ENCODE results near the gene ALX3. TPM values are rescaled to one million over a fixed set of nuclear protein-coding genes. Genes with fewer than 3 reads are reported as not detected.
"Not testable (repeated sequence)": the region's sequence is repeated elsewhere in the genome, so short reads cannot be mapped to it uniquely, and the experiment has no call there.

ALX3 gene
- polyA plus RNA-seq, 1 donor (not counting 4 experiments of a cell fraction or from before 2014, with no cell fraction given), result not detected

GRCh38 chr1:110033421-110033820 is 37.1 kb downstream of the ALX3 start:
- peaks cover 15% of the 10 kb centered on the region for H3K4me1 ChIP-seq (ENCODE audit: control insufficient read depth, extremely low read depth, insufficient read depth, low read length)
- no peak overlapping the region for H3K4me2 ChIP-seq (ENCODE audit: control insufficient read depth, extremely low read depth, insufficient read depth, low read depth, low read length)
- dilution Hi-C loops (cut with MboI; ENCODE audit: extremely low pct_ligation_motif_present, low sequenced_read_pairs), result no loop called here

GRCh38 chr1:110032327-110032726 is 38.1 kb downstream of the ALX3 start:
- Histone ChIP-seq H3K4me3 (ENCODE audit: control insufficient read depth in 2 of 3, extremely low read depth in 1 of 3, insufficient read depth in 2 of 3, low read depth in 1 of 3, low read length in 3 of 3) (no peak overlapping the region), H3K9me3 (ENCODE audit: control insufficient read depth, low read depth, low read length) (no peaks in the 10 kb centered on the region), H4K20me1 (ENCODE audit: control insufficient read depth, extremely low read depth, insufficient read depth, low read length) (no peaks in the 10 kb centered on the region), H3K9me1 (ENCODE audit: control insufficient read depth, extremely low read depth, insufficient read depth, low read length) (no peaks in the 10 kb centered on the region), H3K4me2 (ENCODE audit: control insufficient read depth, extremely low read depth, insufficient read depth, low read depth, low read length) (no peak overlapping the region), H3K4me1 (ENCODE audit: control insufficient read depth, extremely low read depth, insufficient read depth, low read length) (peaks cover 15% of the 10 kb centered on the region), H2AFZ (ENCODE audit: control insufficient read depth, low read length) (no peak overlapping the region), H3K36me3 (ENCODE audit: control insufficient read depth in 2 of 2, extremely low read depth in 1 of 2, insufficient read depth in 2 of 2, low read length in 2 of 2) (peaks cover 1 to 9% of the 10 kb centered on the region in 2 experiments), H3K27me3 (ENCODE audit: control insufficient read depth, extremely low read depth, insufficient read depth, low read length) (no peaks in the 10 kb centered on the region), H3K9ac (ENCODE audit: control insufficient read depth, extremely low read depth, insufficient read depth, low read length) (no peak overlapping the region), H3K27ac (ENCODE audit: control insufficient read depth, insufficient read depth, low read length) (no peak overlapping the region), H3K79me2 (ENCODE audit: control insufficient read depth, insufficient read depth, low read length) (peaks cover 26% of the 10 kb centered on the region)
- FAIRE-seq (no peak), DNase-seq (ENCODE audit: low read depth, low spot score) (no peak)
- dilution Hi-C loops (cut with MboI; ENCODE audit: extremely low pct_ligation_motif_present, low sequenced_read_pairs), result no loop called here
- no peak for TF ChIP-seq CTCF (optimal IDR thresholded peaks at IDR 0.05 in 1 of 3, IDR thresholded peaks at IDR 0.05 in 1 of 3, conservative IDR thresholded peaks at IDR 0.05 in 1 of 3; ENCODE audit: extremely low read depth in 1 of 3, insufficient read depth in 2 of 3, low read length in 3 of 3)
- no peak for TF ChIP-seq EZH2 (IDR thresholded peaks at IDR 0.05; ENCODE audit: low read length)

More at GRCh38 chr1:110033421-110033820, 37.1 kb downstream of the ALX3 start:
- no peak overlapping the region for H3K4me3 ChIP-seq (ENCODE audit: control insufficient read depth in 2 of 3, extremely low read depth in 1 of 3, insufficient read depth in 2 of 3, low read depth in 1 of 3, low read length in 3 of 3)
- H2AFZ ChIP-seq (ENCODE audit: control insufficient read depth, low read length), result peak overlapping the region; percentile 98
- peaks cover 30% of the 10 kb centered on the region for H3K79me2 ChIP-seq (ENCODE audit: control insufficient read depth, insufficient read depth, low read length)
- H3K36me3 ChIP-seq (ENCODE audit: control insufficient read depth in 2 of 2, extremely low read depth in 1 of 2, insufficient read depth in 2 of 2, low read length in 2 of 2), result peaks cover 2 to 18% of the 10 kb centered on the region in 2 experiments
- H3K9me3 ChIP-seq (ENCODE audit: control insufficient read depth, low read depth, low read length), result no peaks in the 10 kb centered on the region
- H3K9ac ChIP-seq (ENCODE audit: control insufficient read depth, extremely low read depth, insufficient read depth, low read length), result no peak overlapping the region
- no peak for TF ChIP-seq EZH2 (IDR thresholded peaks at IDR 0.05; ENCODE audit: low read length)
- TF ChIP-seq CTCF (optimal IDR thresholded peaks at IDR 0.05 in 1 of 3, IDR thresholded peaks at IDR 0.05 in 1 of 3, conservative IDR thresholded peaks at IDR 0.05 in 1 of 3; ENCODE audit: extremely low read depth in 1 of 3, insufficient read depth in 2 of 3, low read length in 3 of 3), result no peak
- H3K9me1 ChIP-seq (ENCODE audit: control insufficient read depth, extremely low read depth, insufficient read depth, low read length), result no peaks in the 10 kb centered on the region
- H3K27ac ChIP-seq (ENCODE audit: control insufficient read depth, insufficient read depth, low read length), result no peak overlapping the region
- no peaks in the 10 kb centered on the region for H4K20me1 ChIP-seq (ENCODE audit: control insufficient read depth, extremely low read depth, insufficient read depth, low read length)
- DNase-seq (ENCODE audit: low read depth, low spot score) (no peak), FAIRE-seq (no peak)
- no peaks in the 10 kb centered on the region for H3K27me3 ChIP-seq (ENCODE audit: control insufficient read depth, extremely low read depth, insufficient read depth, low read length)

GRCh38 chr1:110030687-110031086 is 39.8 kb downstream of the ALX3 start:
- FAIRE-seq, result not testable (repeated sequence)

More at GRCh38 chr1:110030687-110031086, 39.8 kb downstream of the ALX3 start:
- H3K9me1 ChIP-seq (ENCODE audit: control insufficient read depth, extremely low read depth, insufficient read depth, low read length); H3K9me3 ChIP-seq (ENCODE audit: control insufficient read depth, low read depth, low read length); H2AFZ ChIP-seq (ENCODE audit: control insufficient read depth, low read length); H3K4me2 ChIP-seq (ENCODE audit: control insufficient read depth, extremely low read depth, insufficient read depth, low read depth, low read length); H3K27ac ChIP-seq (ENCODE audit: control insufficient read depth, insufficient read depth, low read length); H3K4me3 ChIP-seq (ENCODE audit: control insufficient read depth in 2 of 3, extremely low read depth in 1 of 3, insufficient read depth in 2 of 3, low read depth in 1 of 3, low read length in 3 of 3); H3K36me3 ChIP-seq (ENCODE audit: control insufficient read depth in 2 of 2, extremely low read depth in 1 of 2, insufficient read depth in 2 of 2, low read length in 2 of 2); DNase-seq (ENCODE audit: low read depth, low spot score); H4K20me1 ChIP-seq (ENCODE audit: control insufficient read depth, extremely low read depth, insufficient read depth, low read length); H3K27me3 ChIP-seq (ENCODE audit: control insufficient read depth, extremely low read depth, insufficient read depth, low read length); dilution Hi-C loops (cut with MboI; ENCODE audit: extremely low pct_ligation_motif_present, low sequenced_read_pairs); H3K9ac ChIP-seq (ENCODE audit: control insufficient read depth, extremely low read depth, insufficient read depth, low read length): not testable (repeated sequence)
- Histone ChIP-seq H3K79me2 (ENCODE audit: control insufficient read depth, insufficient read depth, low read length) (peaks cover 11% of the 10 kb centered on the region), H3K4me1 (ENCODE audit: control insufficient read depth, extremely low read depth, insufficient read depth, low read length) (peaks cover 11% of the 10 kb centered on the region)

Data from keratinocyte (primary cell).